ENCODE measurements around the gene CHRND. TPM values are rescaled to one million over a fixed set of nuclear protein-coding genes. Genes with fewer than 3 reads are reported as not detected.

The CHRND gene
- total RNA-seq, 2 experiments from 2014 or later = not detected

DNA sequence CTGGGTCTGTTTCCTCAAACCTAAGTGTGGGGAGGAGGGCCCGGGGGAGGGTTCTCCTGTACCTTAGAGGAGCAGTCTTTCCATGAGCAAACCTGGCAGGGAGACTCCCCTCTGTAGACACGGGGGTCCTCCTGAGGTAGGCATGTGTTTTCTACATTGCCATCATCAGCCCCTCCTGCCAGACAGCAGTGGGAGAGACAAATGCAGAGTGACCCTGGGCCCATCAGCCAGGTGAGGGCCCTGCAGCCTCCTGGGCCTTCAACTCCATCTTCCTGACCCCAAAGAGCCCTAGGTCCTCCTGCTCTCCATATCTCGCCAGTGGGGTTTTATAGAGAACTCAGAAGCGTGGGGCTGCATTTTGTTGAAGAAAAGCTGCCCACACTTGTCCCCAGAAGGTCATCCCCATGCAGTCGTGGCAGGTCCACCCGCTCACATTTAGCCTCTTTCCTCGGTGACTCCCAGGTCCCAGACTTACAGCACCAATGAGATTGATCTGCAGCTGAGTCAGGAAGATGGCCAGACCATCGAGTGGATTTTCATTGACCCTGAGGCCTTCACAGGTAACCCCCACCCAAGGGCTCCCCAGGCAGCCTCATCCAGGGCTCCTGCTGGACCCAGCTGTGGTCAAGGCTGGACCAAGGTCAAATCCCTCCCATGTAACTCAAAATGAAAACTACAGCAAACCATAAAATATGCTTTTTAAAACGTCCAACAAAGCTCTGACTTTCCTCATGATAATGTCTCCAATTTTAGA lies 16.2 kb downstream of the CHRND start:
- DNase-seq = no peak

DNA sequence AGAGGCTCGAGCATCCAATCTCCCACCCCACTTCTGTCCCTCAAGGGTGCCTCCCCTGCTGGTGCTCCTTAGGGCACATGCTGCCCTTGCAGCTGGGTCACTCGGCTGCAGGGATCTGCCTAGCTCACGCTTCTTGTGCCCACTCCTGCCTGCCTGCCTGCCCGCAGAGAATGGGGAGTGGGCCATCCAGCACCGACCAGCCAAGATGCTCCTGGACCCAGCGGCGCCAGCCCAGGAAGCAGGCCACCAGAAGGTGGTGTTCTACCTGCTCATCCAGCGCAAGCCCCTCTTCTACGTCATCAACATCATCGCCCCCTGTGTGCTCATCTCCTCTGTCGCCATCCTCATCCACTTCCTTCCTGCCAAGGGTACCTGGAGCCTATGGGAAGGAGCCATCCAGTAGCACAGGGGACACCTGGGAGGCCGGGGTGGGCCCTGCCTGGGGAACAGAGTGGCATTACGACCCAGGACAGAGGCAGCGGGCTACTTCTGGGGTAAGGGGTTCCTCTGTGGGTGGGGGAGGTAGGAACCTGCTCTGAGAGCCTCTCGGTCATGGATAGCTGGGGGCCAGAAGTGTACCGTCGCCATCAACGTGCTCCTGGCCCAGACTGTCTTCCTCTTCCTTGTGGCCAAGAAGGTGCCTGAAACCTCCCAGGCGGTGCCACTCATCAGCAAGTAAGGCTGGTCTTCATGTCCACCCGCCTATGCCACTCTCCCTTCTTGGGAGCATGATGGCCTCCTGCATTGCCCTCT lies 16.9 kb downstream of the CHRND start:
- CTCF ChIA-PET = no interaction called here

More for the DNA sequence above, 16.2 kb downstream of the CHRND start:
- no peak overlapping the region for H3K27ac Mint-ChIP-seq
- no peaks in the 10 kb centered on the region for H3K9me3 Mint-ChIP-seq
- CTCF ChIA-PET = no interaction called here
- peaks cover 9% of the 10 kb centered on the region for H3K27me3 Mint-ChIP-seq
- H3K36me3 Mint-ChIP-seq (ENCODE audit: low read depth) = peaks cover 14% of the 10 kb centered on the region
- POLR2A ChIA-PET = interaction anchor here (1.2 kb wide), 1 partner anchor 9 kb away, joined by 3 read pairs; the partner anchor contains the start of gene EIF4E2
- peaks cover 6% of the 10 kb centered on the region for H3K4me1 Mint-ChIP-seq
- H3K4me3 Mint-ChIP-seq = no peak overlapping the region

GRCh38 chr2:232543491-232543890 lies 17.5 kb downstream of the CHRND start:
- Mint-ChIP-seq H3K4me3 (no peak overlapping the region), H3K36me3 (ENCODE audit: low read depth) (peaks cover 24% of the 10 kb centered on the region), H3K27ac (no peak overlapping the region), H3K27me3 (peaks cover under 1% of the 10 kb centered on the region), H3K9me3 (no peaks in the 10 kb centered on the region), H3K4me1 (peaks cover 16% of the 10 kb centered on the region)
- DNase-seq = no peak
- ChIA-PET POLR2A (no interaction called here), CTCF (no interaction called here)

More for the DNA sequence above, 16.9 kb downstream of the CHRND start:
- no peak overlapping the region for H3K27ac Mint-ChIP-seq
- H3K4me3 Mint-ChIP-seq = no peak overlapping the region
- no peak for DNase-seq
- POLR2A ChIA-PET = interaction anchor here (1.2 kb wide), 1 partner anchor 8 kb away, joined by 3 read pairs; the partner anchor contains the start of gene EIF4E2
- peaks cover 20% of the 10 kb centered on the region for H3K36me3 Mint-ChIP-seq (ENCODE audit: low read depth)
- H3K4me1 Mint-ChIP-seq = peaks cover 13% of the 10 kb centered on the region
- peaks cover 6% of the 10 kb centered on the region for H3K27me3 Mint-ChIP-seq
- H3K9me3 Mint-ChIP-seq = no peaks in the 10 kb centered on the region

GRCh38 chr2:232543928-232544631 lies 18.1 kb downstream of the CHRND start:
- Mint-ChIP-seq H3K9me3 (no peaks in the 10 kb centered on the region), H3K27ac (no peak overlapping the region), H3K36me3 (ENCODE audit: low read depth) (peaks cover 30% of the 10 kb centered on the region), H3K4me1 (peaks cover 22% of the 10 kb centered on the region), H3K4me3 (no peak overlapping the region), H3K27me3 (no peaks in the 10 kb centered on the region)
- ChIA-PET CTCF (no interaction called here), POLR2A (no interaction called here)
- no peak for DNase-seq

- no peak overlapping the region for H3K27ac Mint-ChIP-seq
- peaks cover 28% of the 10 kb centered on the region for H3K4me1 Mint-ChIP-seq
- no peaks in the 10 kb centered on the region for H3K9me3 Mint-ChIP-seq
- no peak overlapping the region for H3K4me3 Mint-ChIP-seq
- H3K36me3 Mint-ChIP-seq (ENCODE audit: low read depth) = peaks cover 32% of the 10 kb centered on the region
- CTCF ChIA-PET = no interaction called here
- H3K27me3 Mint-ChIP-seq = no peaks in the 10 kb centered on the region
- POLR2A ChIA-PET = no interaction called here
- DNase-seq = no peak
Observed at GRCh38 chr2:232544674-232545073, 18.7 kb downstream of the CHRND start.

DNA sequence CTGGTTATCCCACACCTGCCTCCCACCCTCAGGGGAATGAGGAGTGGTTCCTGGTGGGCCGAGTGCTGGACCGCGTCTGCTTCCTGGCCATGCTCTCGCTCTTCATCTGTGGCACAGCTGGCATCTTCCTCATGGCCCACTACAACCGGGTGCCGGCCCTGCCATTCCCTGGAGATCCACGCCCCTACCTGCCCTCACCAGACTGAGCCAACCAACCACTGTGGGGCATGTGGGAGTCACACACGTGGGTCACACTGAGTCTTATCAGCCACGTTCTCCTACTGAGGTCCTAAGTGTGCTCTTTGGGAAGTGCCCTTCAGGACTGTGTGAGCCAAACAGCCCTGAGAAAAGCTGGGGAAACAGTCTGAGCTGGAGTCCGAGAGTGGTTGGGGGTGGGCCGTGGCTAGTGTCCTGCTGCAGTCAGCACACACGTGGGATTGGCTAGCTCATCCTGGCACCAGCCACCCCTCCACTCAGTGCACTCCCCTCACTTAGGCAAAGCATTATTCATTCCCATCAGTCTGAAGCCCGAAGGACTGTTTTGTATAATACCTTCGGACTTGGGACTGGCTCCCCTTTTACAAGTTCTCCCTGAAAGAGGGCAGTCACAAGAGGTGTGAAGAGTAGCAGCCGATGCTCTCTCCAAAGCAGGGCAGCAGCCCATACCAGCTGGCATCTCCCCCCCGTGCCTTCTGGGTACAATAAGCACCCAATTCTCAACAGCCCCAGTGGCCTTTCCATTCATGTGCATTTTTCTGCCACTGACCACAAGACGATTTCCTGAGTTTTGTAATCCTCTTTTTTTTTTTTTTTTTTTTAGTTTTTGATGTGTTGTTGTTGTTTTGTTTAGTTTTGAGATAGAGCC lies 19.8 kb downstream of the CHRND start:
- ChIA-PET CTCF (no interaction called here), POLR2A (no interaction called here)
- Mint-ChIP-seq H3K27ac (no peak overlapping the region), H3K36me3 (ENCODE audit: low read depth) (peaks cover 36% of the 10 kb centered on the region), H3K27me3 (no peaks in the 10 kb centered on the region), H3K4me3 (no peak overlapping the region), H3K4me1 (peaks cover 29% of the 10 kb centered on the region), H3K9me3 (no peaks in the 10 kb centered on the region)
- no peak for DNase-seq

- DNase-seq = no peak
- Mint-ChIP-seq H3K27me3 (no peaks in the 10 kb centered on the region), H3K36me3 (ENCODE audit: low read depth) (peaks cover 44% of the 10 kb centered on the region), H3K27ac (no peak overlapping the region), H3K4me3 (no peak overlapping the region), H3K4me1 (peaks cover 42% of the 10 kb centered on the region), H3K9me3 (no peaks in the 10 kb centered on the region)
- ChIA-PET CTCF (interaction anchor here (1.5 kb wide), 1 partner anchor 27 kb away, joined by 5 read pairs; the partner anchor contains the start of gene PRSS56), POLR2A (interaction anchor here (0.6 kb wide), 1 partner anchor 250 kb away, joined by 3 read pairs; no protein-coding TSS in a partner anchor)
Observed at GRCh38 chr2:232547991-232548390, 22.0 kb downstream of the CHRND start.

GRCh38 chr2:232549655-232550353 lies 23.8 kb downstream of the CHRND start:
- Mint-ChIP-seq H3K27ac (peak overlapping the region; percentile 99), H3K36me3 (ENCODE audit: low read depth) (peaks cover 51% of the 10 kb centered on the region), H3K4me3 (peak overlapping the region; percentile 95), H3K4me1 (peaks cover 60% of the 10 kb centered on the region), H3K27me3 (no peaks in the 10 kb centered on the region), H3K9me3 (no peaks in the 10 kb centered on the region)
- no peak for DNase-seq
- ChIA-PET POLR2A (interaction anchor here (0.7 to 1.5 kb wide), 11 partner anchors 12 to 533 kb away, joined by 3 to 14 read pairs (median 4); partner anchors contain the start of gene INPP5D), CTCF (interaction anchor here (1.1 kb wide), 1 partner anchor 13 kb away, joined by 4 read pairs; no protein-coding TSS in a partner anchor)

DNA sequence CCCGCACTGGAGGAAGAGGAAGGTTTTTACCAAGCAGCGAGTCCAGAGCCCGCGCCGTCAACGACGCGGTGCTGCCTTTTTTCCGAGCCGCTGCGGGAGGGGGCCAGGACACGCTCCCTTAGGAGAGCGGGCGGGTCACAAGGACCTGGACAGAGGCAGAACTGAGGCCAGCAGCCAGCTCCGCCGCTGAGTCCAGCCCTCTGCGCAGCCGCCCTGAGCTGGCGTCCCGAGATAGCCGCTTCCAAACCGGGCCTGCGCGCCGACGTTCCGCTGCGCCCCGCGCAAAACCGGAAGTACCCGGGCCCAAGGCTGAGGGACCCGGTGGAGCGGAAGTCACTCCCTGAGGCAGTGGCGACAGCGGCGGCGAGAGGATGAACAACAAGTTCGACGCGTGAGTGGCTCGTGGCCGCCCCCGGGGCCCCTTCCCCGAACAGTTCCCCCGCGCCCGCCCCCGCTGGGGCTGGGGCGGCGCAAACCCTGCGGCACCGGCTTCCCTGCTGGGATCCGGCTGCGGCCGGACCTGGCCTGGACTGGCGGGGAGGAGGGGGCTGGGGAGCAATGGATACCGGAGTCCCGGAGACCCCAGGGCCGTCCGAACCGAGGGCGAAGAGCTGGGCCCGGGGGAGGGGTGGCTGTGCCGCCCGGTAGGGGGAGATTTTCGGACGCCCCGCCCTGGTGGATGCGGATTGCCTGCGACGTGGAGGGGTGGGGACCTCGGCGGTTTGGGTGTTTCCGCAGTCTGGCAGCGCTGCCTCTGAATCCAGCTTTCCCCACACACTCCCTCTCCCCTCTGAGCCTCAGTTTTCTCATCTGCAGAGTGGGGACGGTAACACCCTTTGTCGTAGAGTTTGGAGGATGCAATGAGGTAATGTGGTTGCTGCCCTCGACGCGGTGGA lies 24.6 kb downstream of the CHRND start, which contains the start of the genes EIF4E2 and TIGD1:
EIF4E2 (plus strand) TSS at position 336 of the 896 bp plus-strand sequence; CDS start at position 372, 36 bp downstream.
TIGD1 (minus strand) TSS at position 204 of the 896 bp plus-strand sequence. CDS start 675 bp downstream, outside the sequence.
- Mint-ChIP-seq H3K27ac (peak within 1 kb of the TSS; percentile 99), H3K9me3 (no peaks in the 10 kb centered on the region), H3K4me3 (peak within 1 kb of the TSS; percentile 95), H3K27me3 (no peaks in the 10 kb centered on the region), H3K4me1 (peaks cover 67% of the 10 kb centered on the region), H3K36me3 (ENCODE audit: low read depth) (peaks cover 56% of the 10 kb centered on the region)
- POLR2A ChIA-PET = interaction anchor here (0.6 to 1.5 kb wide), 19 partner anchors 9 to 1288 kb away, joined by 3 to 14 read pairs (median 4); partner anchors contain the start of genes CHRNG, EFHD1 and INPP5D
- peak; percentile 92 for DNase-seq
- CTCF ChIA-PET = interaction anchor here (1.1 kb wide), 1 partner anchor 12 kb away, joined by 4 read pairs; no protein-coding TSS in a partner anchor

DNA sequence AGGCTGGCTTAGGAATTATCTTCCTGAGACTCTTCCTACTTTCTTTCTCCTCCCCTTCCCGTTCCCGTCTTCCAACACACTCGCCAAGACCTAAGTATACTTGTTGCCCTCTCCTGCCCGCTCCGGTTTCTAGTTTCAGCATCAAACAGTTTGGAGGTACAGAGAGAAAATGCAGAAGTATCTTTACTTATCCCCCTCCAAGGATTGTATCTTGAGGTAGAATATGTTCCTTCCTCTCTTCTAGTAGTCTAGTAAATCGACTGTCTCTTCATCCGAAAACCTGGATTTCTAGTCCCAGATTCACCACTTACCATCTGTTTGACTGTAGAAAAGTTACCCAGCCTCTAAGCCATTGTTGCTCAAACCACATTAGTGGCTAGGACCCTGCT lies 25.3 kb downstream of the CHRND start:
- no peak for DNase-seq
- Mint-ChIP-seq H3K9me3 (no peaks in the 10 kb centered on the region), H3K27ac (peak overlapping the region; percentile 99), H3K27me3 (no peaks in the 10 kb centered on the region), H3K36me3 (ENCODE audit: low read depth) (peaks cover 60% of the 10 kb centered on the region), H3K4me1 (peaks cover 72% of the 10 kb centered on the region), H3K4me3 (peak overlapping the region; percentile 95)
- ChIA-PET POLR2A (interaction anchor here (0.6 to 1.5 kb wide), 18 partner anchors 9 to 1288 kb away, joined by 3 to 14 read pairs (median 4); partner anchors contain the start of genes CHRNG, EFHD1 and INPP5D), CTCF (no interaction called here)

GRCh38 chr2:232551776-232552175 lies 25.8 kb downstream of the CHRND start:
- ChIA-PET POLR2A (no interaction called here), CTCF (no interaction called here)

More at GRCh38 chr2:232551776-232552175, 25.8 kb downstream of the CHRND start:
- Mint-ChIP-seq H3K9me3 (no peaks in the 10 kb centered on the region), H3K36me3 (ENCODE audit: low read depth) (peaks cover 60% of the 10 kb centered on the region), H3K4me1 (peaks cover 73% of the 10 kb centered on the region), H3K27me3 (no peaks in the 10 kb centered on the region), H3K27ac (peak overlapping the region; percentile 99), H3K4me3 (peak overlapping the region; percentile 95)
- no peak for DNase-seq
